Ishikawa (cell line): ENCODE measurements around the gene PARD3.

Experiments
- CEBPB ChIP-seq: IDR thresholded peaks from 2 replicates; pipeline ENCODE4 v1.6.1; 2012
- CREB1 ChIP-seq: IDR thresholded peaks from 2 replicates; pipeline ENCODE4 v1.6.1; 2012; ENCODE audit warnings: low read depth
- EGR1 ChIP-seq: IDR thresholded peaks from 2 replicates; pipeline ENCODE4 v1.6.1; 2012
- EP300 ChIP-seq: IDR thresholded peaks from 2 replicates; pipeline ENCODE4 v1.6.1; 2012; ENCODE audit warnings: borderline replicate concordance
- FOXM1 ChIP-seq: IDR thresholded peaks from 2 replicates; pipeline ENCODE4 v1.6.1; 2012; ENCODE audit warnings: low read depth, borderline replicate concordance
- MAX ChIP-seq: IDR thresholded peaks from 2 replicates; pipeline ENCODE4 v1.6.1; 2012
- NFIC ChIP-seq: IDR thresholded peaks from 2 replicates; pipeline ENCODE4 v1.6.1; 2012
- RAD21 ChIP-seq: IDR thresholded peaks from 2 replicates; pipeline ENCODE4 v1.6.1; 2012; ENCODE audit warnings: low read depth
- REST ChIP-seq: IDR thresholded peaks from 2 replicates; pipeline ENCODE4 v1.6.1; 2012; ENCODE audit warnings: low read depth, mild to moderate bottlenecking
- TAF1 ChIP-seq: IDR thresholded peaks from 2 replicates; pipeline ENCODE4 v1.6.1; 2012; ENCODE audit warnings: low read depth, mild to moderate bottlenecking
- TCF12 ChIP-seq: IDR thresholded peaks from 2 replicates; pipeline ENCODE4 v1.6.1; 2012; ENCODE audit warnings: low read depth
- TEAD4 ChIP-seq: IDR thresholded peaks from 2 replicates; pipeline ENCODE4 v1.6.1; 2012
- USF1 ChIP-seq: IDR thresholded peaks from 2 replicates; pipeline ENCODE4 v1.6.1; 2012
- YY1 ChIP-seq: IDR thresholded peaks from 2 replicates; pipeline ENCODE4 v1.6.1; 2012; ENCODE audit warnings: low read depth
- ZBTB7A ChIP-seq: IDR thresholded peaks from 2 replicates; pipeline ENCODE4 v1.6.1; 2012; ENCODE audit warnings: low read depth

Gene PARD3

GRCh38 chr10:34408956-34409355 is 406.1 kb downstream of the PARD3 start:
- TF ChIP-seq RAD21: no peak
- no peak for TF ChIP-seq REST
- no peak for TF ChIP-seq YY1
- TF ChIP-seq FOXM1: no peak
- no peak for TF ChIP-seq NFIC

GRCh38 chr10:34408381-34408780 is 406.7 kb downstream of the PARD3 start:
- TF ChIP-seq CREB1 (no peak), CEBPB (no peak), YY1 (no peak), TAF1 (no peak), USF1 (no peak), TCF12 (no peak), REST (no peak), TEAD4 (no peak), ZBTB7A (no peak), EP300 (no peak), RAD21 (no peak), NFIC (no peak), MAX (no peak), EGR1 (no peak), FOXM1 (no peak)

GRCh38 chr10:34407324-34407805 is 407.7 kb downstream of the PARD3 start:
- TF ChIP-seq CEBPB (no peak), RAD21 (no peak), TAF1 (no peak), FOXM1 (no peak), MAX (no peak), ZBTB7A (no peak), TCF12 (no peak), CREB1 (no peak), REST (no peak), YY1 (no peak), USF1 (no peak), NFIC (no peak)

GRCh38 chr10:34406463-34407323 is 408.4 kb downstream of the PARD3 start:
- TF ChIP-seq CREB1 (no peak), TEAD4 (no peak), REST (no peak), CEBPB (no peak), TCF12 (no peak), YY1 (no peak), TAF1 (no peak), NFIC (no peak), RAD21 (no peak), MAX (no peak), EGR1 (no peak), FOXM1 (no peak), USF1 (no peak), EP300 (no peak), ZBTB7A (no peak)
